Inflammatory macrophage (primary cell): ENCODE results near the gene NR2F6.
"Not testable (repeated sequence)": the region's sequence is repeated elsewhere in the genome, so short reads cannot be mapped to it uniquely, and the experiment has no call there.

Experiments used
- DNase-seq, 2 donors: peaks; one replicate each; pipeline ENCODE4 v3.0.0-alpha.2; 2020 to 2022

The NR2F6 gene

GRCh38 chr19:17210296-17210695 is 35.4 kb downstream of the NR2F6 start:
- no peak for DNase-seq

- peak; percentile 13 to 45 for DNase-seq
Measured at GRCh38 chr19:17209126-17210036, 36.3 kb downstream of the NR2F6 start.

GRCh38 chr19:17206736-17207581 is 38.8 kb downstream of the NR2F6 start:
- DNase-seq, result no peak

GRCh38 chr19:17205237-17206140 is 40.2 kb downstream of the NR2F6 start:
- peak in 1 of 2 donors; percentile 18 for DNase-seq

GRCh38 chr19:17202713-17203112 is 43.0 kb downstream of the NR2F6 start:
- DNase-seq, result no peak

GRCh38 chr19:17202249-17202648 is 43.5 kb downstream of the NR2F6 start:
- DNase-seq, result peak in 1 of 2 donors; percentile 24

GRCh38 chr19:17200408-17201079 is 45.2 kb downstream of the NR2F6 start:
- no peak for DNase-seq

GRCh38 chr19:17197666-17198065 is 48.1 kb downstream of the NR2F6 start:
- no peak for DNase-seq

GRCh38 chr19:17196610-17197009 is 49.1 kb downstream of the NR2F6 start:
- no peak for DNase-seq

- no peak for DNase-seq
Measured at GRCh38 chr19:17195106-17195505, 50.6 kb downstream of the NR2F6 start.

GRCh38 chr19:17194608-17195007 is 51.1 kb downstream of the NR2F6 start:
- no peak for DNase-seq

- DNase-seq, result no peak
Measured at GRCh38 chr19:17192751-17193150, 53.0 kb downstream of the NR2F6 start.

- DNase-seq, result not testable (repeated sequence)
Measured at GRCh38 chr19:17191736-17192135, 54.0 kb downstream of the NR2F6 start.

- no peak for DNase-seq
Measured at GRCh38 chr19:17185590-17185989, 60.1 kb downstream of the NR2F6 start.

- peak; percentile 70 to 86 for DNase-seq
Measured at GRCh38 chr19:17184371-17184841, 61.3 kb downstream of the NR2F6 start.

- peak; percentile 49 to 55 for DNase-seq
Measured at GRCh38 chr19:17183858-17184321, 61.8 kb downstream of the NR2F6 start.

GRCh38 chr19:17183271-17183761 is 62.4 kb downstream of the NR2F6 start:
- peak in 1 of 2 donors; percentile 13 for DNase-seq
